Measurements from ENCODE around the gene SREBF1.

- TF ChIP-seq EZH2phosphoT487 (IDR thresholded peaks at IDR 0.05; ENCODE audit: insufficient read depth, low read depth) (no peak), EZH2 (IDR thresholded peaks at IDR 0.05; ENCODE audit: insufficient read depth, poor library complexity, severe bottlenecking) (no peak)
These were observed 59.9 kb downstream of the SREBF1 start for GRCh38 chr17:17776889-17777288.

Data from GM23248 (cell line).